PFSK-1 (cell line): ENCODE results near the gene SERPINA5.

ENCODE experiments used
- FOXP2 ChIP-seq: optimal IDR thresholded peaks from 2 replicates; pipeline ENCODE3; 2011; ENCODE audit warnings: borderline replicate concordance, control low read depth, inconsistent platforms; ENCODE audit not compliant: insufficient read depth; ENCODE audit errors: extremely low read length, extremely low read depth
- POLR2AphosphoS5 ChIP-seq: IDR thresholded peaks from 2 replicates; pipeline ENCODE4 v1.6.1; 2012; ENCODE audit warnings: low read depth, mild to moderate bottlenecking, control low read depth, low read length, moderate library complexity
- TAF1 ChIP-seq: IDR thresholded peaks from 2 replicates; pipeline ENCODE4 v1.6.1; 2012; ENCODE audit warnings: low read length, control low read depth, borderline replicate concordance; ENCODE audit not compliant: insufficient read depth
- TF ChIP-seq, protein P1 (sequence below), 2 experiments: IDR thresholded peaks; 2 replicates each; pipeline versions ENCODE4 v1.6.1 to v1.8.0; 2011 to 2012; ENCODE audit warnings: low read depth in 2 of 2, low read length in 2 of 2, control low read depth in 1 of 2, inconsistent platforms in 1 of 2, mild to moderate bottlenecking in 1 of 2, moderate library complexity in 1 of 2; ENCODE audit not compliant: insufficient read depth in 1 of 2

DNA sequence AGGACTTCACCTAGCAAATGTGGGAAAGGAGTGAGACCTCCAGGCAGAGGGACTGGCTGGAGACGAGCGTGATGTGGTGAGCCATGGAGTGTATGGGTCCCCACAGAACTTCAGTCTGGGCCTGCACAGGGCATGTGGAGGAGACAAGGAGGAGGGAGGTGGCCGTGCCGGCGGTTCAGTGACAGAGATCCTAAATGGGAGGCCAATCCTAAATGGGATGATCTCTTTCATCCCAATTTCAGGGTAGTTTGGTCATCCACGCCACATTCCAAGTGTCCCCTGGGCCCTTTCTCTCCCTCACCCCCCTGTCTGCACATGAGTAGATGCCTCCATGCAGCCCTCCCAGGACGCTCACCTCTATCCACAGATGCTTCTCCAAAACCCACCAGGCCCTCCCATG is 13.2 kb downstream of the SERPINA5 start:
- no peak for TF ChIP-seq POLR2AphosphoS5
- TF ChIP-seq, protein P1, sequence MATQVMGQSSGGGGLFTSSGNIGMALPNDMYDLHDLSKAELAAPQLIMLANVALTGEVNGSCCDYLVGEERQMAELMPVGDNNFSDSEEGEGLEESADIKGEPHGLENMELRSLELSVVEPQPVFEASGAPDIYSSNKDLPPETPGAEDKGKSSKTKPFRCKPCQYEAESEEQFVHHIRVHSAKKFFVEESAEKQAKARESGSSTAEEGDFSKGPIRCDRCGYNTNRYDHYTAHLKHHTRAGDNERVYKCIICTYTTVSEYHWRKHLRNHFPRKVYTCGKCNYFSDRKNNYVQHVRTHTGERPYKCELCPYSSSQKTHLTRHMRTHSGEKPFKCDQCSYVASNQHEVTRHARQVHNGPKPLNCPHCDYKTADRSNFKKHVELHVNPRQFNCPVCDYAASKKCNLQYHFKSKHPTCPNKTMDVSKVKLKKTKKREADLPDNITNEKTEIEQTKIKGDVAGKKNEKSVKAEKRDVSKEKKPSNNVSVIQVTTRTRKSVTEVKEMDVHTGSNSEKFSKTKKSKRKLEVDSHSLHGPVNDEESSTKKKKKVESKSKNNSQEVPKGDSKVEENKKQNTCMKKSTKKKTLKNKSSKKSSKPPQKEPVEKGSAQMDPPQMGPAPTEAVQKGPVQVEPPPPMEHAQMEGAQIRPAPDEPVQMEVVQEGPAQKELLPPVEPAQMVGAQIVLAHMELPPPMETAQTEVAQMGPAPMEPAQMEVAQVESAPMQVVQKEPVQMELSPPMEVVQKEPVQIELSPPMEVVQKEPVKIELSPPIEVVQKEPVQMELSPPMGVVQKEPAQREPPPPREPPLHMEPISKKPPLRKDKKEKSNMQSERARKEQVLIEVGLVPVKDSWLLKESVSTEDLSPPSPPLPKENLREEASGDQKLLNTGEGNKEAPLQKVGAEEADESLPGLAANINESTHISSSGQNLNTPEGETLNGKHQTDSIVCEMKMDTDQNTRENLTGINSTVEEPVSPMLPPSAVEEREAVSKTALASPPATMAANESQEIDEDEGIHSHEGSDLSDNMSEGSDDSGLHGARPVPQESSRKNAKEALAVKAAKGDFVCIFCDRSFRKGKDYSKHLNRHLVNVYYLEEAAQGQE (IDR thresholded peaks at IDR 0.05; ENCODE audit: insufficient read depth in 1 of 2, low read depth in 2 of 2, low read length in 2 of 2): no peak
- TF ChIP-seq TAF1: no peak
- no peak for TF ChIP-seq FOXP2
